ENCODE data around the gene JAKMIP1.

GRCh38 chr4:6001680-6002491 lies 198.5 kb downstream of the JAKMIP1 start:
- no peak for TF ChIP-seq CTCF (IDR thresholded peaks at IDR 0.05)
- TF ChIP-seq POLR2A (IDR thresholded peaks at IDR 0.05) = no peak
